Transverse colon (tissue), 4 donors: ENCODE measurements around the gene KRT74. TPM values are rescaled to one million over a fixed set of nuclear protein-coding genes. Genes with fewer than 3 reads are reported as not detected.

ENCODE experiments used
- DNase-seq: peaks from one replicate; pipeline ENCODE4 v3.0.0-alpha.2; 2019
- H3K27ac ChIP-seq, 4 donors: fragments of 200-600 bp; sonication (generic); 2 replicates each; pipeline ENCODE4 v1.5.1; 2016 to 2018; ENCODE audit warnings: inconsistent platforms in 4 of 4
- H3K27me3 ChIP-seq: fragments of 200-600 bp; sonication (generic); 2 replicates; pipeline ENCODE4 v1.5.1; 2017; ENCODE audit warnings: inconsistent platforms
- H3K36me3 ChIP-seq, 4 donors: fragments of 200-600 bp; sonication (generic); 2 replicates each; pipeline ENCODE4 v1.5.1; 2017 to 2019; ENCODE audit warnings: inconsistent platforms in 4 of 4
- H3K4me1 ChIP-seq, 4 donors: fragments of 200-600 bp; sonication (generic); 2 replicates each; pipeline ENCODE4 v1.5.1; 2017 to 2020; ENCODE audit warnings: inconsistent platforms in 4 of 4
- H3K4me3 ChIP-seq, 4 donors: fragments of 200-600 bp; sonication (generic); 1 replicate in 1 of 4; 2 replicates in 3 of 4; pipeline versions ENCODE4 v1.5.1 to v1.6.1; 2017 to 2019; ENCODE audit warnings: inconsistent platforms in 4 of 4
- H3K9me3 ChIP-seq, 2 donors: fragments of 200-600 bp; sonication (generic); 2 replicates each; pipeline ENCODE4 v1.5.1; 2017 to 2019; ENCODE audit warnings: inconsistent platforms in 2 of 2
- EP300 ChIP-seq: sonication (generic); formaldehyde crosslinking; IDR thresholded peaks from one replicate; pipeline ENCODE4 v1.6.1; 2017; ENCODE audit warnings: antibody characterized with exemption, low read depth
- POLR2A ChIP-seq: fragments of 450-650 bp; IDR thresholded peaks from one replicate; pipeline ENCODE4 v1.6.1; 2016; ENCODE audit warnings: antibody characterized with exemption, mild to moderate bottlenecking, moderate library complexity
- POLR2AphosphoS5 ChIP-seq, 3 donors: sonication (generic); formaldehyde crosslinking; IDR thresholded peaks; one replicate each; pipeline ENCODE4 v1.6.1; 2016; ENCODE audit warnings: antibody characterized with exemption in 3 of 3
- WGBS, 2 donors: methylation state at CpG; one replicate each; pipeline ENCODE4 v1.1.5; 2018; ENCODE audit warnings: low coverage in 1 of 2; 5-methylcytosine and 5-hydroxymethylcytosine counted together
- in situ Hi-C, 4 donors: fragments of 200-750 bp; cut with MboI; loops; one replicate each; pipeline versions ENCODE4 v1.15.0 to v1.15.1; 2017; ENCODE audit warnings: low sequenced_read_pairs in 3 of 4, low pct_ligation_motif_present in 1 of 4, low pct_unique_long_range_greater_than_20kb in 1 of 4
- intact Hi-C: fragments of 100-400 bp; cut with DNase I; formaldehyde crosslinking; loops from one replicate; pipeline ENCODE4 v1.15.1; 2023; ENCODE audit warnings: low total_unique reads
- total RNA-seq, 4 donors: library from RNA; depleted of rRNA; stranded (reverse); fragments of >200 nt; gene quantifications; one replicate each; pipeline ENCODE4 v1.1.0, GENCODE V29; 2016
- TF ChIP-seq, protein P1 (sequence below), 5 experiments: fragments of 200-600 bp in 3 of 5; fragments of 450-650 bp in 2 of 5; sonication (generic) in 3 of 5; IDR thresholded peaks; 1 replicate in 2 of 5; 2 replicates in 3 of 5; pipeline ENCODE4 v1.5.1; 2016 to 2017; ENCODE audit warnings: antibody characterized with exemption in 5 of 5, inconsistent platforms in 3 of 5, mild to moderate bottlenecking in 2 of 5, moderate library complexity in 1 of 5

The KRT74 gene
- total RNA-seq, 4 donors from 2014 or later: not detected

DNA sequence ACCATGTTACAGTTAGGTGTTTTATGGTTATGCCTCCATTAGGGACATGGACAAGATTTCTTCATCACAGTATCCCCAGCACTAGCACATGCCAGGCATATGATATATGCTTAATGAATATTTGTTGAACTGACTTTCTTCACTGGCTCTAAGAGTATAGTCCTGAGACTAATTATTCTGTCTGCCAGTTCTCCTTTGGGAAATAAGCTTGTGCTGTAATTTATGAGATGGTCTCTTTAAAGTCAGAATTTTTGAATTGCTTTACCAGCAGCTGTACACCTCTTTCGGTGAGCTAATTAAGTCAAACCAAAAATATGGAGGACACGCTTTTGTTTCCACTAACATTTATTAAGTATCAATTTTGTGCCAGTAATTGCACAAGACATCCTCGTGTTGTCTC lies 32.5 kb upstream of the KRT74 start:
- Histone ChIP-seq H3K27ac (no peak overlapping the region), H3K9me3 (no peaks in the 10 kb centered on the region), H3K4me1 (no peaks in the 10 kb centered on the region), H3K27me3 (peaks cover 44% of the 10 kb centered on the region), H3K4me3 (no peak overlapping the region), H3K36me3 (no peaks in the 10 kb centered on the region)
- in situ Hi-C loops: no loop called here
- TF ChIP-seq, protein P1, sequence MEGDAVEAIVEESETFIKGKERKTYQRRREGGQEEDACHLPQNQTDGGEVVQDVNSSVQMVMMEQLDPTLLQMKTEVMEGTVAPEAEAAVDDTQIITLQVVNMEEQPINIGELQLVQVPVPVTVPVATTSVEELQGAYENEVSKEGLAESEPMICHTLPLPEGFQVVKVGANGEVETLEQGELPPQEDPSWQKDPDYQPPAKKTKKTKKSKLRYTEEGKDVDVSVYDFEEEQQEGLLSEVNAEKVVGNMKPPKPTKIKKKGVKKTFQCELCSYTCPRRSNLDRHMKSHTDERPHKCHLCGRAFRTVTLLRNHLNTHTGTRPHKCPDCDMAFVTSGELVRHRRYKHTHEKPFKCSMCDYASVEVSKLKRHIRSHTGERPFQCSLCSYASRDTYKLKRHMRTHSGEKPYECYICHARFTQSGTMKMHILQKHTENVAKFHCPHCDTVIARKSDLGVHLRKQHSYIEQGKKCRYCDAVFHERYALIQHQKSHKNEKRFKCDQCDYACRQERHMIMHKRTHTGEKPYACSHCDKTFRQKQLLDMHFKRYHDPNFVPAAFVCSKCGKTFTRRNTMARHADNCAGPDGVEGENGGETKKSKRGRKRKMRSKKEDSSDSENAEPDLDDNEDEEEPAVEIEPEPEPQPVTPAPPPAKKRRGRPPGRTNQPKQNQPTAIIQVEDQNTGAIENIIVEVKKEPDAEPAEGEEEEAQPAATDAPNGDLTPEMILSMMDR (IDR thresholded peaks at IDR 0.05): no peak
- TF ChIP-seq POLR2AphosphoS5 (IDR thresholded peaks at IDR 0.05) (no peak), EP300 (no peak), POLR2A (no peak)
- 54 to 64% methylated on average over 3 of the region's 3 CpGs for WGBS, 2 donors
- intact Hi-C loops: no loop called here
- DNase-seq: no peak

- Histone ChIP-seq H3K4me3 (no peak overlapping the region), H3K9me3 (no peaks in the 10 kb centered on the region), H3K27ac (no peak overlapping the region), H3K36me3 (no peaks in the 10 kb centered on the region), H3K4me1 (no peaks in the 10 kb centered on the region), H3K27me3 (peaks cover 46% of the 10 kb centered on the region)
- no peak for DNase-seq
- in situ Hi-C loops (no loop called here), intact Hi-C loops (no loop called here)
- WGBS, 2 donors: 60 to 95% methylated on average over 1 of the region's 1 CpG
- TF ChIP-seq POLR2A (no peak), EP300 (no peak), POLR2AphosphoS5 (IDR thresholded peaks at IDR 0.05) (no peak)
- TF ChIP-seq, protein P1 (IDR thresholded peaks at IDR 0.05): no peak
These were observed 31.9 kb upstream of the KRT74 start for GRCh38 chr12:52605542-52605941.

GRCh38 chr12:52604859-52605258 lies 31.2 kb upstream of the KRT74 start:
- Histone ChIP-seq H3K27ac (no peak overlapping the region), H3K9me3 (no peaks in the 10 kb centered on the region), H3K4me3 (no peak overlapping the region), H3K27me3 (peaks cover 45% of the 10 kb centered on the region), H3K4me1 (no peaks in the 10 kb centered on the region), H3K36me3 (no peaks in the 10 kb centered on the region)
- intact Hi-C loops (no loop called here), in situ Hi-C loops (no loop called here)
- no peak for DNase-seq
- TF ChIP-seq, protein P1 (IDR thresholded peaks at IDR 0.05): no peak
- TF ChIP-seq EP300 (no peak), POLR2AphosphoS5 (IDR thresholded peaks at IDR 0.05) (no peak)

DNA sequence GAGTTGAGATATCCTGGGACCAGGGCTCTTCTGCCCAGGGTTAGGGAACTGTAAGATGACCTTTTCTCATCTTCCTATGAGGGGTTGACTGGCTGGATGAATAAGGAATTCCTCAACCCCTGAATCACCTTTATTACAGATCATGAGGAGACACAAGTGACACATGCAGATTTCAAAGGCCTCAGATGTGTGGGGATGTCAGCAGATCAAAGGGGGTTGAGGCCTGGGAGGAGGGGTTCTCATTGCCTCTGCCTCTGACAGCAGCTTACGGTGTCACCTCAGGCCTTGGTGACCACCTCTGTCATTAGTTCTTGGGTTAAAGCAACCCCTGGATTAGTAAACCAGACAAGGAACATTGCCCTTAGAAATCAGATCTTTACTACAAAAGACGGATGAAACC lies 29.7 kb upstream of the KRT74 start:
- in situ Hi-C loops: no loop called here
- Histone ChIP-seq H3K36me3 (no peaks in the 10 kb centered on the region), H3K9me3 (no peaks in the 10 kb centered on the region), H3K4me3 (no peak overlapping the region), H3K27me3 (peaks cover 43% of the 10 kb centered on the region), H3K4me1 (no peaks in the 10 kb centered on the region), H3K27ac (no peak overlapping the region)
- WGBS, 2 donors: 80% methylated on average over 2 of the region's 2 CpGs; no CpG with 5 or more reads in 1 of the 2 donors
- TF ChIP-seq POLR2A (no peak), POLR2AphosphoS5 (IDR thresholded peaks at IDR 0.05) (no peak), EP300 (no peak)
- TF ChIP-seq, protein P1 (IDR thresholded peaks at IDR 0.05): no peak
- intact Hi-C loops: no loop called here
- no peak for DNase-seq
